Vagina (tissue), 2 donors: ENCODE measurements around the gene NCK1.

Experiments used
- CTCF ChIP-seq, 3 experiments: fragments of 450-650 bp in 2 of 3; fragments of 200-600 bp in 1 of 3; sonication (generic) in 1 of 3; IDR thresholded peaks; one replicate each; pipeline ENCODE4 v1.5.1; 2017 to 2019; ENCODE audit warnings: antibody characterized with exemption in 3 of 3, mild to moderate bottlenecking in 2 of 3, moderate library complexity in 2 of 3
- POLR2AphosphoS5 ChIP-seq, 2 donors: sonication (generic); formaldehyde crosslinking; IDR thresholded peaks; one replicate each; pipeline ENCODE4 v1.9.0; 2017; ENCODE audit warnings: antibody characterized with exemption in 2 of 2, mild to moderate bottlenecking in 2 of 2, low read depth in 1 of 2; ENCODE audit not compliant: insufficient read depth in 1 of 2

- TF ChIP-seq CTCF (IDR thresholded peaks at IDR 0.05) (no peak), POLR2AphosphoS5 (IDR thresholded peaks at IDR 0.05; ENCODE audit: insufficient read depth in 1 of 2, low read depth in 1 of 2) (no peak)
Observed at GRCh38 chr3:136989781-136990524, 127.9 kb downstream of the NCK1 start.
